ENCODE results near the gene IQGAP3. TPM values are rescaled to one million over a fixed set of nuclear protein-coding genes. Genes with fewer than 3 reads are reported as not detected.

Gene IQGAP3
- total and polyA plus RNA-seq, 2 of the 4 experiments (the other 2 are of a cell fraction): 12.5 to 13.6 TPM

DNA sequence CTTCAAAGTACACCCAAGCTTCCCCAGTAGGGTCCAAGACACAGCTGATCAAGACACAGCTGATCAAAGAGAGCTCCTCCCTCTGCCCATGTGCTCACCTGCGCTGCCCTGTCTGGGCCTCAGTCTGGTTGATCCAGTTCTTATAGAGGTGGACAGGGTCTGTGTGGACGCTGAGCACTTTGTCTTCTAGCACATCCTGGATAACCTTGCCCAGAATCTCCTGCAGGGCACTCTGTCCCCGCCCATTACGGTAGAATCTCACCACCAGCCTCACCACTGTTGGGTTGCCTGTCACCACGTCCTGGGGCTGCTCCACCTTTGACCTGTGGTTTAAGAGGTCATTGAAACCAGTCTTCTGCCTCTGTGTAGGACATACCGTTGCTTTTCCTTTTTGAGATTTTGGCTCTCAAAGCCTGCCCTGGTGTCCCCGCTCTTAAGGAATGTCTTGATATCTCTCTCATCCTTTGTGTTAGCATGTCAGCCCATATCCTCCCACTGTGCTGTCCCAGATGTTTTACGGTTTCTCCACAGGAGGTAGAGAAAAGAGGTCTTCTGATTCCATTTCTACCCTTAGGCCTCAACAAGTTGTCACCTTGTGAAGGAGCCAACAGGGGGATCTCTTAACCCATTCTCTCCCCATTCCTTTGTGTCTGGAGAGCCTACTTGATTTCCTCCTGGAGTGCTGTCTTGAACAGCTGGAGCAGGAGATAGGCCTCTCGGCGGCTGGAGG, 33.5 kb downstream of the IQGAP3 start:
- Histone ChIP-seq H2BK15ac (ENCODE audit: low read depth, low read length) (no peak overlapping the region), H2BK5ac (ENCODE audit: low read depth, low read length, poor library complexity, severe bottlenecking) (no peak overlapping the region), H4K91ac (ENCODE audit: insufficient read depth, low read depth, low read length) (no peak overlapping the region), H3K9me1 (ENCODE audit: insufficient read depth, low read length) (0 out of 2 replicates have a peak, but pooled peaks cover 1% of the 10 kb centered on the region), H2BK20ac (ENCODE audit: low read depth, low read length) (no peak overlapping the region), H3K4ac (ENCODE audit: low read depth, low read length) (no peak overlapping the region), H3K36me3 (ENCODE audit: control insufficient read depth, insufficient read depth, low read length) (peaks cover 23% of the 10 kb centered on the region), H3K56ac (ENCODE audit: extremely low read depth, insufficient read depth, low read length) (no peak overlapping the region), H3K4me3 (ENCODE audit: insufficient read depth, low read depth, low read length) (no peak overlapping the region), H3K9me3 (ENCODE audit: control insufficient read depth, insufficient read depth, low read length) (no peaks in the 10 kb centered on the region), H3K79me1 (ENCODE audit: low read depth in 1 of 2, low read length in 2 of 2) (0 out of 4 replicates have a peak, but pooled peaks cover 0 to 2% of the 10 kb centered on the region in 2 experiments), H3K27ac (ENCODE audit: insufficient read depth, low read length) (no peak overlapping the region), H3K23ac (ENCODE audit: low read depth, low read length) (no peak overlapping the region), H4K5ac (ENCODE audit: low read depth, low read length) (no peak overlapping the region), H4K20me1 (ENCODE audit: insufficient read depth, low read length) (no peaks in the 10 kb centered on the region), H2AK9ac (replicated peaks; ENCODE audit: low read depth, low read length, poor library complexity) (no peak overlapping the region), H3K4me1 (ENCODE audit: control insufficient read depth, insufficient read depth, low read length) (no peaks in the 10 kb centered on the region), H4K8ac (ENCODE audit: low read depth in 2 of 2, low read length in 2 of 2) (no peak overlapping the region), H3K14ac (replicated peaks; ENCODE audit: low read depth, low read length) (no peak overlapping the region), H3K4me2 (ENCODE audit: low read depth, low read length) (no peak overlapping the region), H2AK5ac (ENCODE audit: low read depth, low read length) (no peak overlapping the region), H3K27me3 (ENCODE audit: control insufficient read depth, insufficient read depth, low read length) (no peaks in the 10 kb centered on the region), H3K18ac (ENCODE audit: low read depth, low read length) (no peak overlapping the region), H3K9ac (ENCODE audit: low read depth, low read length) (no peak overlapping the region), H2AFZ (replicated peaks; ENCODE audit: low read length, poor library complexity) (no peak overlapping the region), H2BK120ac (ENCODE audit: low read depth, low read length) (no peak overlapping the region)
- no peak for TF ChIP-seq USF2 (IDR thresholded peaks at IDR 0.05; ENCODE audit: low read depth, low read length)
- no peak for TF ChIP-seq MXI1 (IDR thresholded peaks at IDR 0.05; ENCODE audit: borderline replicate concordance, low read depth, low read length)
- TF ChIP-seq MAFK (IDR thresholded peaks at IDR 0.05; ENCODE audit: low read depth, low read length): no peak
- TF ChIP-seq CEBPB (IDR thresholded peaks at IDR 0.05; ENCODE audit: low read depth, low read length): no peak
- no peak for TF ChIP-seq RCOR1 (IDR thresholded peaks at IDR 0.05; ENCODE audit: insufficient replicate concordance, low read length)
- no peak for TF ChIP-seq CTCF (conservative IDR thresholded peaks at IDR 0.05; ENCODE audit: low read depth, low read length)
- TF ChIP-seq MAZ (IDR thresholded peaks at IDR 0.05; ENCODE audit: borderline replicate concordance, low read depth, low read length): no peak
- TF ChIP-seq RFX5 (IDR thresholded peaks at IDR 0.05; ENCODE audit: low read depth, low read length): no peak
- no peak for TF ChIP-seq POLR2A (IDR thresholded peaks at IDR 0.05; ENCODE audit: low read depth, low read length)
- TF ChIP-seq NFE2L2 (IDR thresholded peaks at IDR 0.05; ENCODE audit: low read depth, low read length): no peak
- no peak for TF ChIP-seq CHD1 (IDR thresholded peaks at IDR 0.05; ENCODE audit: low read depth, low read length)
- no peak for TF ChIP-seq SMC3 (IDR thresholded peaks at IDR 0.05; ENCODE audit: low read depth, low read length)
- TF ChIP-seq ELK1 (IDR thresholded peaks at IDR 0.05; ENCODE audit: borderline replicate concordance, low read depth, low read length): no peak
- TF ChIP-seq FOS (IDR thresholded peaks at IDR 0.05; ENCODE audit: low read depth, low read length): no peak
- no peak for TF ChIP-seq BHLHE40 (IDR thresholded peaks at IDR 0.05; ENCODE audit: low read depth, low read length)
- ATAC-seq (ENCODE audit: low read depth) (no peak), DNase-seq (no peak)
- dilution Hi-C loops (cut with HindIII; ENCODE audit: low sequenced_read_pairs, unreplicated experiment): no loop called here
- CTCF ChIA-PET: no interaction called here
- POLR2A ChIA-PET (ENCODE audit: unreplicated experiment): no interaction called here
- 89% methylated on average over 3 of the region's 10 CpGs; no CpG with 5 or more reads in 1 of the 2 experiments for WGBS, 2 experiments (ENCODE audit: extremely low coverage in 2 of 2, insufficient read length in 1 of 2)
- in situ Hi-C loops (cut with MboI; ENCODE audit: low sequenced_read_pairs): no loop called here
- BruUV-seq (replicated peaks): no TSS peak
- intact Hi-C loops (cut with micrococcal nuclease): no loop called here
